Keratinocyte (primary cell): ENCODE data around the gene FAT2. TPM values are rescaled to one million over a fixed set of nuclear protein-coding genes. Genes with fewer than 3 reads are reported as not detected.

ENCODE experiments used
- DNase-seq: peaks from one replicate; pipeline ENCODE4 v3.0.0-alpha.2; 2011; ENCODE audit warnings: low read depth, missing footprints, low spot score
- FAIRE-seq: peaks from 2 replicates; lab custom pipeline; 2011; peaks lifted over from hg19 to GRCh38; lab: Jason Lieb, UNC
- H2AFZ ChIP-seq: 2 replicates; pipeline ENCODE4 v1.6.0; 2012; ENCODE audit warnings: low read length, control low read depth, inconsistent platforms; ENCODE audit not compliant: control insufficient read depth
- H3K27ac ChIP-seq: 2 replicates; pipeline ENCODE4 v1.5.1; 2011; ENCODE audit warnings: low read length; ENCODE audit not compliant: control insufficient read depth, insufficient read depth
- H3K27me3 ChIP-seq: 3 replicates; pipeline ENCODE4 v1.6.0; 2011; ENCODE audit warnings: low read length; ENCODE audit not compliant: control insufficient read depth, insufficient read depth; ENCODE audit errors: extremely low read depth
- H3K36me3 ChIP-seq, 2 experiments: 2 replicates in 1 of 2; 3 replicates in 1 of 2; pipeline ENCODE4 v1.5.1; 2011; ENCODE audit warnings: low read length in 2 of 2, mild to moderate bottlenecking in 1 of 2; ENCODE audit not compliant: control insufficient read depth in 2 of 2, insufficient read depth in 2 of 2; ENCODE audit errors: extremely low read depth in 1 of 2
- H3K4me1 ChIP-seq: 3 replicates; pipeline ENCODE4 v1.5.1; 2011; ENCODE audit warnings: low read length; ENCODE audit not compliant: control insufficient read depth, insufficient read depth; ENCODE audit errors: extremely low read depth
- H3K4me2 ChIP-seq: 3 replicates; pipeline ENCODE4 v1.6.0; 2011; ENCODE audit warnings: low read depth, low read length; ENCODE audit not compliant: control insufficient read depth, insufficient read depth; ENCODE audit errors: extremely low read depth
- H3K4me3 ChIP-seq, 3 experiments: fragments of 200-600 bp in 1 of 3; sonication (generic) in 1 of 3; 2 replicates in 2 of 3; 3 replicates in 1 of 3; pipeline ENCODE4 v1.5.1; 2011 to 2016; ENCODE audit warnings: low read length in 3 of 3, mild to moderate bottlenecking in 3 of 3, control low read depth in 2 of 3, inconsistent platforms in 1 of 3, low read depth in 1 of 3, mixed read lengths in 1 of 3, mixed run types in 1 of 3, moderate library complexity in 1 of 3; ENCODE audit not compliant: control insufficient read depth in 2 of 3, insufficient read depth in 2 of 3; ENCODE audit errors: extremely low read depth in 1 of 3
- H3K79me2 ChIP-seq: 2 replicates; pipeline ENCODE4 v1.6.0; 2012; ENCODE audit warnings: low read length; ENCODE audit not compliant: control insufficient read depth, insufficient read depth
- H3K9ac ChIP-seq: 3 replicates; pipeline ENCODE4 v1.6.0; 2011; ENCODE audit warnings: low read length; ENCODE audit not compliant: control insufficient read depth, insufficient read depth; ENCODE audit errors: extremely low read depth
- H3K9me1 ChIP-seq: 3 replicates; pipeline ENCODE4 v1.6.0; 2011; ENCODE audit warnings: low read length; ENCODE audit not compliant: control insufficient read depth, insufficient read depth; ENCODE audit errors: extremely low read depth
- H3K9me3 ChIP-seq: 2 replicates; pipeline ENCODE4 v1.5.1; 2012; ENCODE audit warnings: low read depth, low read length; ENCODE audit not compliant: control insufficient read depth
- H4K20me1 ChIP-seq: 3 replicates; pipeline ENCODE4 v1.6.0; 2011; ENCODE audit warnings: low read length; ENCODE audit not compliant: control insufficient read depth, insufficient read depth; ENCODE audit errors: extremely low read depth
- CTCF ChIP-seq, 3 experiments: IDR thresholded peaks in 1 of 3; conservative IDR thresholded peaks in 1 of 3; optimal IDR thresholded peaks in 1 of 3; 2 replicates in 2 of 3; 3 replicates in 1 of 3; pipeline versions ENCODE3 to v1.5.1; 2011; ENCODE audit warnings: low read length in 3 of 3, mild to moderate bottlenecking in 3 of 3, moderate library complexity in 2 of 3, control low read depth in 1 of 3, inconsistent platforms in 1 of 3; ENCODE audit not compliant: insufficient read depth in 2 of 3; ENCODE audit errors: extremely low read depth in 1 of 3
- EZH2 ChIP-seq: IDR thresholded peaks from one replicate; pipeline ENCODE4 v1.6.1; 2012; ENCODE audit warnings: inconsistent platforms, mild to moderate bottlenecking, low read length, moderate library complexity
- dilution Hi-C: fragments of 300-500 bp; cut with MboI; formaldehyde crosslinking; loops from one replicate; pipeline ENCODE4 v1.7.0; 2020; ENCODE audit warnings: low sequenced_read_pairs; ENCODE audit not compliant: extremely low pct_ligation_motif_present
- polyA plus RNA-seq, 5 experiments: library from polyadenylated mRNA; depleted of rRNA in 3 of 5; stranded (reverse) in 3 of 5; stranded (forward) in 1 of 5; unstranded in 1 of 5; fragments of >200 nt; gene quantifications; 1 replicate in 1 of 5; 2 replicates in 3 of 5; 3 replicates in 1 of 5; pipeline versions ENCODE4 v1.2.1 to v1.2.3, GENCODE V29; 2011 to 2012; ENCODE audit warnings: missing spikeins in 2 of 5, low read depth in 1 of 5, low replicate concordance in 1 of 5

Gene FAT2
- polyA plus RNA-seq, 1 donor (not counting 4 experiments of a cell fraction or from before 2014, with no cell fraction given), result 35.0 TPM

GRCh38 chr5:151630088-151630487, 39.0 kb upstream of the FAT2 start:
- peaks cover 47% of the 10 kb centered on the region for H3K4me1 ChIP-seq

GRCh38 chr5:151628112-151628823, 37.1 kb upstream of the FAT2 start:
- H3K9me3 ChIP-seq, result no peaks in the 10 kb centered on the region
- TF ChIP-seq EZH2 (no peak), CTCF (optimal IDR thresholded peaks at IDR 0.05 in 1 of 3, IDR thresholded peaks at IDR 0.05 in 1 of 3, conservative IDR thresholded peaks at IDR 0.05 in 1 of 3; ENCODE audit: extremely low read depth in 1 of 3, insufficient read depth in 2 of 3, low read length in 3 of 3) (peak in 1 of 3 experiments; percentile 9)
- H3K79me2 ChIP-seq, result no peaks in the 10 kb centered on the region
- peak overlapping the region; percentile 52 for H3K4me2 ChIP-seq
- DNase-seq (no peak), FAIRE-seq (peak; percentile 96)
- H4K20me1 ChIP-seq, result no peaks in the 10 kb centered on the region
- H3K9me1 ChIP-seq, result peaks cover 2% of the 10 kb centered on the region
- peak overlapping the region; percentile 20 for H2AFZ ChIP-seq
- no peak overlapping the region for H3K4me3 ChIP-seq
- dilution Hi-C loops, result no loop called here
- H3K4me1 ChIP-seq, result peaks cover 47% of the 10 kb centered on the region
- no peaks in the 10 kb centered on the region for H3K36me3 ChIP-seq
- H3K27me3 ChIP-seq, result no peaks in the 10 kb centered on the region
- peak overlapping the region; percentile 51 for H3K27ac ChIP-seq
- peak overlapping the region; percentile 38 for H3K9ac ChIP-seq

More at GRCh38 chr5:151630088-151630487, 39.0 kb upstream of the FAT2 start:
- no peak overlapping the region for H2AFZ ChIP-seq
- FAIRE-seq, result no peak
- dilution Hi-C loops, result no loop called here
- TF ChIP-seq CTCF (optimal IDR thresholded peaks at IDR 0.05 in 1 of 3, IDR thresholded peaks at IDR 0.05 in 1 of 3, conservative IDR thresholded peaks at IDR 0.05 in 1 of 3; ENCODE audit: extremely low read depth in 1 of 3, insufficient read depth in 2 of 3, low read length in 3 of 3), result no peak
- no peak for TF ChIP-seq EZH2
- H4K20me1 ChIP-seq, result no peaks in the 10 kb centered on the region
- no peaks in the 10 kb centered on the region for H3K79me2 ChIP-seq
- no peaks in the 10 kb centered on the region for H3K9me3 ChIP-seq
- H3K27ac ChIP-seq, result no peak overlapping the region
- H3K36me3 ChIP-seq, result no peaks in the 10 kb centered on the region
- no peak for DNase-seq
- no peak overlapping the region for H3K4me2 ChIP-seq
- no peaks in the 10 kb centered on the region for H3K27me3 ChIP-seq
- no peak overlapping the region for H3K9ac ChIP-seq
- no peak overlapping the region for H3K4me3 ChIP-seq
- peaks cover 3% of the 10 kb centered on the region for H3K9me1 ChIP-seq
